Thymus (tissue), 11 donors: ENCODE results near the gene THAP5. TPM values are rescaled to one million over a fixed set of nuclear protein-coding genes. Genes with fewer than 3 reads are reported as not detected.

ENCODE experiments used
- DNase-seq, 9 donors: peaks; one replicate each; pipeline ENCODE4 v3.0.0-alpha.2; 2013; ENCODE audit warnings: low spot score in 9 of 9, low read depth in 6 of 9, missing footprints in 1 of 9
- H3K27ac ChIP-seq, 2 donors: one replicate each; pipeline ENCODE4 v1.5.1; 2013; ENCODE audit warnings: control low read depth in 1 of 2, low read depth in 1 of 2, low read length in 1 of 2, mild to moderate bottlenecking in 1 of 2, moderate library complexity in 1 of 2
- H3K27me3 ChIP-seq, 2 donors: one replicate each; pipeline ENCODE4 v1.5.1; 2013; ENCODE audit warnings: low read length in 1 of 2; ENCODE audit not compliant: control insufficient read depth in 2 of 2, insufficient read depth in 1 of 2
- H3K36me3 ChIP-seq, 2 donors: one replicate each; pipeline ENCODE4 v1.5.1; 2013; ENCODE audit warnings: low read length in 1 of 2, mild to moderate bottlenecking in 1 of 2, moderate library complexity in 1 of 2; ENCODE audit not compliant: control insufficient read depth in 2 of 2, insufficient read depth in 2 of 2
- H3K4me1 ChIP-seq, 2 donors: one replicate each; pipeline ENCODE4 v1.5.1; 2013; ENCODE audit warnings: low read length in 2 of 2; ENCODE audit not compliant: control insufficient read depth in 2 of 2, insufficient read depth in 2 of 2
- H3K4me3 ChIP-seq, 2 donors: one replicate each; pipeline ENCODE4 v1.5.1; 2013; ENCODE audit warnings: low read length in 2 of 2, control low read depth in 1 of 2, mild to moderate bottlenecking in 1 of 2
- H3K9me3 ChIP-seq, 2 donors: one replicate each; pipeline ENCODE4 v1.5.1; 2013; ENCODE audit warnings: low read length in 1 of 2, mild to moderate bottlenecking in 1 of 2; ENCODE audit not compliant: control insufficient read depth in 2 of 2, insufficient read depth in 1 of 2
- WGBS: extraction: QIAGEN DNeasy Blood & Tissue Kit; methylation state at CpG from one replicate; pipeline ENCODE4 v1.1.7; 2013; 5-methylcytosine and 5-hydroxymethylcytosine counted together
- polyA plus RNA-seq: library from polyadenylated mRNA; stranded (reverse); fragments of 200-250 nt; gene quantifications from one replicate; pipeline ENCODE4 v1.2.3, GENCODE V29; 2013
- total RNA-seq: library from RNA; stranded (reverse); fragments of 120-200 nt; gene quantifications from one replicate; pipeline ENCODE4 v1.2.4, GENCODE V29; 2013
- donor health status: healthy.

Gene THAP5
- total and polyA plus RNA-seq, 2 donors = 16.2 to 24.2 TPM

DNA sequence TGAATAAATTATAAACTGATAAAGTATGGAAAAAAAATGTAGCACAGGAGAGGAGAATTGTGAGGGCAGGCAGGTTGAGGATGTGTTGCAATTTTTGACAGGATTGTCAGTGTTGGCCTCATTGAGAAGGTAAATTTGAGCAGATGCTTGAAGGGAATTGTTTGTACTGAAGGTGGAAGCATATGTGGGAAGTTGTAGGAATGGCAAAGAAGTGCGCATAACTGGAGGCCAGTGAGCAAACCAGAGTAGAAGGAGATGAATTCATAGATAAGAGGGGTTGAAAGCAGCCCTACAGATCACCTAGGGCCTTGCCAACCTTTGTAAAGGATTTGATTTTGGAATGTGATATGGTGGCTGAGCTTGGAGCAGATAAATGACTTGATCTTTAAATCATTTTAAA lies 6.6 kb upstream of the THAP5 start:
- DNase-seq = no peak
- Histone ChIP-seq H3K36me3 (peaks cover 11 to 35% of the 10 kb centered on the region in 2 donors), H3K9me3 (peaks cover 5 to 17% of the 10 kb centered on the region in 2 donors), H3K27me3 (no peaks in the 10 kb centered on the region), H3K4me3 (no peak overlapping the region), H3K27ac (no peak overlapping the region), H3K4me1 (peaks cover 0 to 3% of the 10 kb centered on the region in 2 donors)
- 95% methylated on average over 1 of the region's 1 CpG for WGBS

DNA sequence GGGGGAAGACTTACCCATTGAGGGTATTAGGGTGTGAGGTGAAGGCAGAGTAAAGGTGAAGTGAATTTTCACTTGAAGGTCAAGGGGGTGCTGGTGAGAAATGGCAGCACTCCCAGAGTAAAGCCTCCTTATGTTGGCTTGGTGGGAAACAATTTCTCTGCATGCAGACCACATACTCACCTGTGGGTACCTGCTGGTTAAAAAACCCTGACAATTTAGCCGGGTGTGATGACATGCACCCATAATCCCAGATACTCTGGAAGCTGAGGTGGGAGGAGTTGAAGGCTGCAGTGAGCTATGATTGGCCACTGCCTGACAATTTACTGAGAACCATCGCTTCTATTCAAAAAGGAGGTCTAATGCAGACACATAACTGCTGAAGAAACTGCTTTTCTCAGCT lies 5.7 kb upstream of the THAP5 start:
- peaks cover 0 to 3% of the 10 kb centered on the region in 2 donors for H3K4me1 ChIP-seq
- H3K27me3 ChIP-seq = no peaks in the 10 kb centered on the region
- H3K4me3 ChIP-seq = no peak overlapping the region
- 95% methylated on average over 2 of the region's 2 CpGs for WGBS
- peaks cover 5 to 13% of the 10 kb centered on the region in 2 donors for H3K9me3 ChIP-seq
- H3K27ac ChIP-seq = no peak overlapping the region
- no peak for DNase-seq
- H3K36me3 ChIP-seq = peaks cover 11 to 35% of the 10 kb centered on the region in 2 donors

DNA sequence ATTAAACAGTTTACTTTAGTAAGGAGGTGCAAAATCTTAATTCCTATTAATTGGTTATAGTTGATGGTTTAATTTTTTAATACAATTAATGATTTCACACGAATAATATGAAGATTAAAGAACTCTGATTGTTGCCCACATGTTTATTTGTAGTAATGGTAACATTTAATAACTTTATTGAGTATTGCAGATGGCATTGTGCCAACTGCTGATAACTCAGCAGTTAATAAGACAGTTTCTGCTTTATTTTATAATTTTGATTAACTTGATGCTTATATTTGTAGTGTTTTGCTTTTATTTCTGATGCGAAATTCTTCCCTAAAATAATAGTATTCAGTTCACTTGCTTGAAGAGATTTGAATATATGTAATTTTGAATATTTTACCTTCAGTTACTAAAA lies 3.0 kb upstream of the THAP5 start:
- H3K27ac ChIP-seq = no peak overlapping the region
- peaks cover 0 to 12% of the 10 kb centered on the region in 2 donors for H3K4me1 ChIP-seq
- 95% methylated on average over 2 of the region's 2 CpGs for WGBS
- no peak for DNase-seq
- H3K36me3 ChIP-seq = peaks cover 0 to 26% of the 10 kb centered on the region in 2 donors
- H3K27me3 ChIP-seq = no peaks in the 10 kb centered on the region
- H3K9me3 ChIP-seq = no peaks in the 10 kb centered on the region
- no peak overlapping the region for H3K4me3 ChIP-seq

DNA sequence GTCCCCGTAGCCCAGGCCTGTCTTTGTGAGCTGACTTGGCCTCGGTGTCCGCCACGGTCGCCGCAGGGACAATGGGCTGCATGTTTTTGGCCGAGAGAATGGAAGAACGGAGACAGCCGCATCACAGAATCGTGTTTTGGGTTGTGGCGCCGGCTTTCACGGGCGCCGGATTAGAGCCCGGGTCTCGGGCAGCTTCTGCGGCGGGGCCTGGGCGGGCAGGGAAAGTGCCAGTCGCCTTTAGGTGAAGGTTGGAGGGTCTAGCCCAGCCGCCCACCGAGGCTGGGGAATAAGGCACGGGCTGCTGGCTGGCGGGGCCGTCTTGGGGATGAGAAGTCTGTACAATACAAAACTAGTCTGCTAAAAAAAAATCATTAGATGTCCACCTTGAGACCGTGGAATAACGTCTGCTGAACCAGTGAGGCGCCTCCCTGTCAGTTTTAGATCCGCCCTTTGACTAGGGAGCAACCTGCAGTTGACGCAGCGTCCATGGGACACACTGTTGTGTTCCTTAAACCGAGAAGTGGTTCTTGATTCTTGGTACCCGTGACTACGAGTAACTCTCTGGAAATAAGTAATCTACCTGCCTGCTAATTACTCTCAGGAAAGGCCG lies 745 bp upstream of the THAP5 start:
- peak overlapping the region; percentile 96 to 98 for H3K27ac ChIP-seq
- under 1% methylated on average over 36 of the region's 36 CpGs for WGBS
- peaks cover 0 to 12% of the 10 kb centered on the region in 2 donors for H3K4me1 ChIP-seq
- H3K9me3 ChIP-seq = no peaks in the 10 kb centered on the region
- peak overlapping the region; percentile 62 to 88 for H3K4me3 ChIP-seq
- peaks cover 0 to 17% of the 10 kb centered on the region in 2 donors for H3K36me3 ChIP-seq
- no peaks in the 10 kb centered on the region for H3K27me3 ChIP-seq
- DNase-seq = peak in 8 of 9 donors; percentile 14 to 62 (median 25)

DNA sequence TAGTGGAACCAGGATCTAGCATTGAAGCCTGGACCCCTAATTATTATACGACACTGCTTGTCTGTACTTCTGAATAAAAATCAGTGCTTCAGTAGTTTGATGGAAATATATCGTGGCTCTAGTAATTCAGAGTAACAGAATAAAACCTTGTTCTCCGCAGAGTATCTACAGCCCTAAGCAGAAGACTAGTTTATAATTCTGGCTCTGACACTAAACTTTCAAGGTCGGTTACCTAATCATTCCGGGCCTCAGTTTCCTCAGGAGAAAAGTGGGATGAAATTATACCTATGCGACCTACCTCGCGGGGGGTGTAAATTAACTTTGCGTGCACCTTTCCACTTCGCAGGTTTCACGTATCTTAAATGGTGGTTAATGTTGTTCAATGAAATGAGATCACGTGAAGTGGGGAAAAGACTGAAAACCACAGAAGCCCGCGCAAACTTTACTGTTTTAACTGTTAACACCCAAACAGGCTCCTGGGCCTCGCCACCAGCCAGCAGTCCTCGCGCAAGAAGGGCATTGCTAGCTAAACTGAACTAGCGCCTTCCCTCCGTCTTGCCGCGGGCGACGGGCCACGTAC lies 615 bp downstream of the THAP5 start:
- 15% methylated on average over 24 of the region's 24 CpGs for whole genome bisulfite sequencing
- H3K4me1 ChIP-seq = peaks cover 0 to 12% of the 10 kb centered on the region in 2 donors
- H3K9me3 ChIP-seq = no peaks in the 10 kb centered on the region
- H3K27ac ChIP-seq = peak overlapping the region; percentile 77 to 96
- DNase-seq = no peak
- no peaks in the 10 kb centered on the region for H3K27me3 ChIP-seq
- peak overlapping the region; percentile 62 to 88 for H3K4me3 ChIP-seq
- peaks cover 0 to 11% of the 10 kb centered on the region in 2 donors for H3K36me3 ChIP-seq

DNA sequence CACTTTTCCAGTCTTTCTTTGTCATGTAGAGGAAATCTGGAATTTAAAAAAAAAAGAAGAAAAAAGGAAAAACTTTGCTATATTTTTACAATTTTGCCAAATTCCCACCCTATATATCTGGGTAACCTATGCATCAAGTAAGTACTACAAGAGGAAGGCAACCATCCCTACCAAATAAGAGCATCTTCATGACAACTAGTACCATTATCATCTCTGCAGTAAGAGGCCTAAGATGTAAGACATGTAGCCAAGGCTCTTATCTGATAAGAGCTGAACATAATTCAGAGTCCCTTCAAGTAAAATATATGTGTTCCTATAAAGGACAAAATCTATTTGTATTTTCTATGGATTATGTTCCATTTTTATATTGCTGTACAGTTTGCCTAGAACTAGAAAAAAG lies 3.5 kb downstream of the THAP5 start:
- DNase-seq = no peak
- H3K36me3 ChIP-seq = peaks cover 0 to 2% of the 10 kb centered on the region in 2 donors
- no peak overlapping the region for H3K4me3 ChIP-seq
- H3K4me1 ChIP-seq = peaks cover 0 to 9% of the 10 kb centered on the region in 2 donors
- no peak overlapping the region for H3K27ac ChIP-seq
- H3K9me3 ChIP-seq = no peaks in the 10 kb centered on the region
- H3K27me3 ChIP-seq = no peaks in the 10 kb centered on the region

DNA sequence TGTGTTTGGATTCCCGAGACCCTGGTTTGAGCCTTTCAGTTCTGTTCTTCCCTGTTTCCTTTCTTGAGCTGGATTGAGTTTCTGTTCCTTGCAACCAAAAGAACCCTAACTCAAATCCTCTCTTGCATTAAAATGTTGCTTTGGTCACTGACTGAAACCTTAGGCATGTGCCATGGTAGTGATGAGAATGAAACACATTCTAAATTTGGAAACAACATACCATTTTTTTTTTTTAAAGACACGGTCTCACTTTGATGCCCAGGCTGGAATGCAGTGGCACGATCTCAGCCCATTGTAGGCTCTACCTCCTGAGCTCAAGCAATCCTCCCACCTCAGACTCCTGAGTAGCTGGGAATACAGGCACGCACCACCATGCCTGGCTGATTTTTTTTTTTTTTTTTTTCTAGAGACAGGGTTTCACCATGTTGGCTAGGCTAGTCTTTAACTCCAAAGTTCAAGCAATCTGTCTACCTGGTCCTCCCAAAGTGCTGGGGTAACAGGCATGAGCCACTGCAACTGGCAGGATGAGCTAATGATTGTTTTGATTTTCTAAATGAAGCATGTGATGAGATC lies 8.4 kb downstream of the THAP5 start:
- H3K27me3 ChIP-seq = no peaks in the 10 kb centered on the region
- peaks cover 0 to 8% of the 10 kb centered on the region in 2 donors for H3K9me3 ChIP-seq
- peak in 1 of 9 donors; percentile 9 for DNase-seq
- peaks cover 0 to 4% of the 10 kb centered on the region in 2 donors for H3K36me3 ChIP-seq
- no peaks in the 10 kb centered on the region for H3K4me1 ChIP-seq
- no peak overlapping the region for H3K27ac ChIP-seq
- WGBS = 98% methylated on average over 4 of the region's 4 CpGs
- no peak overlapping the region for H3K4me3 ChIP-seq

DNA sequence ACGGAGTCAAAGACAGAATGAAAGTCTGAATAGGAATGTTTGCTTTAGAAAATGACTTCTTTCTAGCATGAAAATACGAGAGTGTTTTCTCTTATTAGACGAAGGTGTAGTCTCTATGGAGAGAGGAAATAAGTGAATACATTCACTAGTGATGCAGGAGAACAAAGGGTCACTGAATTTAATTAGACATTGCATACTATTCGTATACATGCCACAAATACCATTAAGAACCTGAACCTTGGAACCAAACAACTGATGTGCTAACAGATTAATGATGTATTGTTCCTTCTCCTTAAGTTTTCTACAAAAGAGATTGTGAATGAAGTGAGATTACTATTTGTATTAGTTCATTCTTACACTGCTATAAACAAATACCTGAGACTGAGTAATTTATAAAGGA lies 10.3 kb downstream of the THAP5 start:
- no peaks in the 10 kb centered on the region for H3K4me1 ChIP-seq
- no peak for DNase-seq
- H3K27me3 ChIP-seq = no peaks in the 10 kb centered on the region
- H3K4me3 ChIP-seq = no peak overlapping the region
- no peak overlapping the region for H3K27ac ChIP-seq
- peaks cover 0 to 4% of the 10 kb centered on the region in 2 donors for H3K36me3 ChIP-seq
- peaks cover 0 to 8% of the 10 kb centered on the region in 2 donors for H3K9me3 ChIP-seq
- 98% methylated on average over 4 of the region's 4 CpGs for WGBS

DNA sequence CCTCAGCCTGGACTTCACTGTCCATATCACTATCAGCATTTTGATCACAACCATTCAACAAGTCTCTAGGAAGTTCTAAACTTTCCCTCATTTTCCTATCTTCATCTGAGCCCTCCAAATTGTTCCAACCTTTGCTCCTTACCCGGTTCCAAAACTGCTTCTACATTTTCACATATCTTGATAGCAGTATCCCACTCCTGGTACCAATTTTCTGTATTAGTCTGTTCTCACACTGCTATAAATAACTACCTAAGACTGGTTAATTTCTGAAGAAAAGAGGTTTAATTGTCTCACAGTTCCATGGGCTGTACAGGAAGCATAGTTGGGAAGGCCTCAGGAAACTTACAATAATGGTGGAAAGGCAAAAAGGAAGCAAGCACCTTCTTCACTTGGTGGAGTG lies 11.9 kb downstream of the THAP5 start:
- peaks cover 0 to 8% of the 10 kb centered on the region in 2 donors for H3K9me3 ChIP-seq
- peaks cover 0 to 4% of the 10 kb centered on the region in 2 donors for H3K36me3 ChIP-seq
- no peaks in the 10 kb centered on the region for H3K4me1 ChIP-seq
- 97% methylated on average over 1 of the region's 1 CpG for WGBS
- no peak for DNase-seq
- H3K27ac ChIP-seq = no peak overlapping the region
- no peaks in the 10 kb centered on the region for H3K27me3 ChIP-seq
- H3K4me3 ChIP-seq = no peak overlapping the region
